Measurements from ENCODE around the gene TMEM108. TPM values are rescaled to one million over a fixed set of nuclear protein-coding genes. Genes with fewer than 3 reads are reported as not detected.

Gene TMEM108
- total RNA-seq, 2 experiments from 2014 or later, result not detected

- no peak for DNase-seq
These were observed 86.3 kb downstream of the TMEM108 start for GRCh38 chr3:133124511-133124910.

GRCh38 chr3:133125171-133125570 is 87.0 kb downstream of the TMEM108 start:
- no peaks in the 10 kb centered on the region for H3K4me1 Mint-ChIP-seq
- ATAC-seq (no peak), DNase-seq (no peak)
- H3K27me3 Mint-ChIP-seq, result peaks cover 9% of the 10 kb centered on the region
- H3K4me3 Mint-ChIP-seq, result no peak overlapping the region
- no peak overlapping the region for H3K27ac Mint-ChIP-seq
- CTCF ChIA-PET, result interaction anchor here (0.6 kb wide), 1 partner anchor 37 kb away, joined by 4 read pairs; no protein-coding TSS in a partner anchor
- H3K36me3 Mint-ChIP-seq (ENCODE audit: low read depth), result no peaks in the 10 kb centered on the region
- H3K9me3 Mint-ChIP-seq (ENCODE audit: low read depth), result no peaks in the 10 kb centered on the region
- POLR2A ChIA-PET, result no interaction called here
- intact Hi-C loops (cut with DNase I, micrococcal nuclease), result no loop called here

More at GRCh38 chr3:133124511-133124910, 86.3 kb downstream of the TMEM108 start:
- intact Hi-C loops (cut with DNase I, micrococcal nuclease), result no loop called here
- H3K9me3 Mint-ChIP-seq (ENCODE audit: low read depth), result no peaks in the 10 kb centered on the region
- ChIA-PET POLR2A (no interaction called here), CTCF (interaction anchor here (0.6 kb wide), 1 partner anchor 38 kb away, joined by 4 read pairs; no protein-coding TSS in a partner anchor)
- no peaks in the 10 kb centered on the region for H3K4me1 Mint-ChIP-seq
- no peak overlapping the region for H3K27ac Mint-ChIP-seq
- no peaks in the 10 kb centered on the region for H3K36me3 Mint-ChIP-seq (ENCODE audit: low read depth)
- H3K27me3 Mint-ChIP-seq, result peaks cover 9% of the 10 kb centered on the region
- no peak overlapping the region for H3K4me3 Mint-ChIP-seq
- no peak for ATAC-seq

GRCh38 chr3:133125802-133126201 is 87.6 kb downstream of the TMEM108 start:
- DNase-seq, result no peak
- intact Hi-C loops (cut with DNase I, micrococcal nuclease), result no loop called here
- ChIA-PET POLR2A (no interaction called here), CTCF (no interaction called here)
- no peak for ATAC-seq
- Mint-ChIP-seq H3K27ac (no peak overlapping the region), H3K4me3 (no peak overlapping the region), H3K4me1 (no peaks in the 10 kb centered on the region), H3K27me3 (peaks cover 9% of the 10 kb centered on the region), H3K36me3 (ENCODE audit: low read depth) (no peaks in the 10 kb centered on the region), H3K9me3 (ENCODE audit: low read depth) (no peaks in the 10 kb centered on the region)

- POLR2A ChIA-PET, result no interaction called here
- ATAC-seq, result no peak
- Mint-ChIP-seq H3K4me3 (no peak overlapping the region), H3K27me3 (peaks cover 7% of the 10 kb centered on the region), H3K4me1 (no peaks in the 10 kb centered on the region), H3K9me3 (ENCODE audit: low read depth) (no peaks in the 10 kb centered on the region), H3K27ac (no peak overlapping the region), H3K36me3 (ENCODE audit: low read depth) (no peaks in the 10 kb centered on the region)
- intact Hi-C loops (cut with DNase I, micrococcal nuclease), result no loop called here
- DNase-seq, result no peak
- CTCF ChIA-PET, result no interaction called here
These were observed 89.2 kb downstream of the TMEM108 start for GRCh38 chr3:133127381-133127780.

GRCh38 chr3:133130168-133130567 is 92.0 kb downstream of the TMEM108 start:
- DNase-seq, result no peak
- CTCF ChIA-PET, result no interaction called here
- Mint-ChIP-seq H3K4me1 (no peaks in the 10 kb centered on the region), H3K9me3 (ENCODE audit: low read depth) (no peaks in the 10 kb centered on the region), H3K4me3 (no peak overlapping the region), H3K27me3 (peaks cover 7% of the 10 kb centered on the region), H3K27ac (no peak overlapping the region), H3K36me3 (ENCODE audit: low read depth) (no peaks in the 10 kb centered on the region)
- ATAC-seq, result no peak
- intact Hi-C loops (cut with DNase I, micrococcal nuclease), result no loop called here
- POLR2A ChIA-PET, result no interaction called here

- Mint-ChIP-seq H3K9me3 (ENCODE audit: low read depth) (no peaks in the 10 kb centered on the region), H3K4me3 (no peak overlapping the region), H3K36me3 (ENCODE audit: low read depth) (no peaks in the 10 kb centered on the region), H3K4me1 (no peaks in the 10 kb centered on the region), H3K27ac (no peak overlapping the region), H3K27me3 (peaks cover 18% of the 10 kb centered on the region)
- POLR2A ChIA-PET, result no interaction called here
- CTCF ChIA-PET, result no interaction called here
- DNase-seq (no peak), ATAC-seq (no peak)
- intact Hi-C loops (cut with DNase I, micrococcal nuclease), result no loop called here
These were observed 97.1 kb downstream of the TMEM108 start for GRCh38 chr3:133135306-133135705.

- no peaks in the 10 kb centered on the region for H3K4me1 Mint-ChIP-seq
- ATAC-seq, result no peak
- intact Hi-C loops (cut with DNase I, micrococcal nuclease), result no loop called here
These were observed 98.2 kb downstream of the TMEM108 start for GRCh38 chr3:133136114-133137041.

GRCh38 chr3:133137042-133137996 is 99.1 kb downstream of the TMEM108 start:
- POLR2A ChIA-PET, result no interaction called here

More at GRCh38 chr3:133136114-133137041, 98.2 kb downstream of the TMEM108 start:
- Mint-ChIP-seq H3K27ac (no peak overlapping the region), H3K27me3 (peaks cover 18% of the 10 kb centered on the region), H3K9me3 (ENCODE audit: low read depth) (no peaks in the 10 kb centered on the region), H3K4me3 (no peak overlapping the region), H3K36me3 (ENCODE audit: low read depth) (no peaks in the 10 kb centered on the region)
- CTCF ChIA-PET, result no interaction called here
- DNase-seq, result no peak
- POLR2A ChIA-PET, result no interaction called here

GRCh38 chr3:133138017-133138416 is 99.8 kb downstream of the TMEM108 start:
- Mint-ChIP-seq H3K27me3 (peaks cover 16% of the 10 kb centered on the region), H3K4me3 (no peak overlapping the region), H3K36me3 (ENCODE audit: low read depth) (no peaks in the 10 kb centered on the region)

More at GRCh38 chr3:133137042-133137996, 99.1 kb downstream of the TMEM108 start:
- CTCF ChIA-PET, result no interaction called here
- intact Hi-C loops (cut with DNase I, micrococcal nuclease), result no loop called here
- Mint-ChIP-seq H3K9me3 (ENCODE audit: low read depth) (no peaks in the 10 kb centered on the region), H3K36me3 (ENCODE audit: low read depth) (no peaks in the 10 kb centered on the region), H3K27ac (no peak overlapping the region), H3K4me1 (no peaks in the 10 kb centered on the region), H3K27me3 (peaks cover 18% of the 10 kb centered on the region), H3K4me3 (no peak overlapping the region)
- DNase-seq (no peak), ATAC-seq (no peak)

GRCh38 chr3:133152056-133152455 is 113.9 kb downstream of the TMEM108 start:
- H3K4me3 Mint-ChIP-seq, result no peak overlapping the region
- no peak for ATAC-seq
- no peak overlapping the region for H3K27ac Mint-ChIP-seq
- H3K9me3 Mint-ChIP-seq (ENCODE audit: low read depth), result peaks cover 5% of the 10 kb centered on the region
- intact Hi-C loops (cut with DNase I, micrococcal nuclease), result no loop called here
- no peak for DNase-seq
- H3K4me1 Mint-ChIP-seq, result no peaks in the 10 kb centered on the region
- CTCF ChIA-PET, result no interaction called here
- H3K36me3 Mint-ChIP-seq (ENCODE audit: low read depth), result no peaks in the 10 kb centered on the region
- POLR2A ChIA-PET, result no interaction called here
- H3K27me3 Mint-ChIP-seq, result peaks cover 3% of the 10 kb centered on the region

More at GRCh38 chr3:133138017-133138416, 99.8 kb downstream of the TMEM108 start:
- DNase-seq (no peak), ATAC-seq (no peak)
- Mint-ChIP-seq H3K27ac (no peak overlapping the region), H3K9me3 (ENCODE audit: low read depth) (no peaks in the 10 kb centered on the region), H3K4me1 (no peaks in the 10 kb centered on the region)
- intact Hi-C loops (cut with DNase I, micrococcal nuclease), result no loop called here
- ChIA-PET POLR2A (no interaction called here), CTCF (no interaction called here)

GRCh38 chr3:133152681-133153220 is 114.6 kb downstream of the TMEM108 start:
- ChIA-PET CTCF (no interaction called here), POLR2A (no interaction called here)
- Mint-ChIP-seq H3K4me3 (no peak overlapping the region), H3K27me3 (peaks cover 3% of the 10 kb centered on the region), H3K27ac (no peak overlapping the region), H3K9me3 (ENCODE audit: low read depth) (peaks cover 5% of the 10 kb centered on the region), H3K36me3 (ENCODE audit: low read depth) (no peaks in the 10 kb centered on the region), H3K4me1 (no peaks in the 10 kb centered on the region)
- ATAC-seq (no peak), DNase-seq (no peak)
- intact Hi-C loops (cut with DNase I, micrococcal nuclease), result no loop called here
